HG03060 (cell line): ENCODE data around the gene NOXO1.

Experiments
- ATAC-seq: cut with Tn5 transposase; IDR thresholded peaks from one replicate; pipeline ENCODE4 v1.9.1; 2021; ENCODE audit warnings: low read depth, moderate number of reproducible peaks; ENCODE audit not compliant: unreplicated experiment

NOXO1 gene, protein sequence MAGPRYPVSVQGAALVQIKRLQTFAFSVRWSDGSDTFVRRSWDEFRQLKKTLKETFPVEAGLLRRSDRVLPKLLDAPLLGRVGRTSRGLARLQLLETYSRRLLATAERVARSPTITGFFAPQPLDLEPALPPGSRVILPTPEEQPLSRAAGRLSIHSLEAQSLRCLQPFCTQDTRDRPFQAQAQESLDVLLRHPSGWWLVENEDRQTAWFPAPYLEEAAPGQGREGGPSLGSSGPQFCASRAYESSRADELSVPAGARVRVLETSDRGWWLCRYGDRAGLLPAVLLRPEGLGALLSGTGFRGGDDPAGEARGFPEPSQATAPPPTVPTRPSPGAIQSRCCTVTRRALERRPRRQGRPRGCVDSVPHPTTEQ

DNA sequence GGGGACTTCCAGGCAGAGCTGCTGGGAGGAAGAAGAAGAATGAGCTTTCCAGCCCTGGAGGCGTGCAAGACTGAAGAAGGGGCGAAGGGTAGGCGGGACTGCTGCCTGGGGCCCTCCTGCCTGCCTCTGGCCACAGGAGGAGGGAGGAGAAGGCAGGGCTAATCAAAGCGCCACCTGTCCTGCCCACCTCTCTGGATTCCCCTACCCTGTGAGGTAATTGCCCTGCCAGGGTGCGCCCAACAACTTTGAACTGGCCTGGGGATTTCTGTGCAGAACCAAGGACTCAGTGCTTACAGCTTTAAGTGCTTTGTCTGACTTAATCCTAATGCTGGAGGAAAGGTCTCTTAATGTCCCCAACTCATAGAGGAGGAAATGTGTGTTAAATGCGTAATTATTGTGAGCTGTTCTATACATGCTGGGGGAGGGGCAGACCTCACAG, at the start of gene NOXO1:
Gene NOXO1, minus strand, starts transcription at position 72 of the 439 bp plus-strand sequence. CDS start 290 bp downstream, outside the sequence.
- ATAC-seq, result no peak

DNA sequence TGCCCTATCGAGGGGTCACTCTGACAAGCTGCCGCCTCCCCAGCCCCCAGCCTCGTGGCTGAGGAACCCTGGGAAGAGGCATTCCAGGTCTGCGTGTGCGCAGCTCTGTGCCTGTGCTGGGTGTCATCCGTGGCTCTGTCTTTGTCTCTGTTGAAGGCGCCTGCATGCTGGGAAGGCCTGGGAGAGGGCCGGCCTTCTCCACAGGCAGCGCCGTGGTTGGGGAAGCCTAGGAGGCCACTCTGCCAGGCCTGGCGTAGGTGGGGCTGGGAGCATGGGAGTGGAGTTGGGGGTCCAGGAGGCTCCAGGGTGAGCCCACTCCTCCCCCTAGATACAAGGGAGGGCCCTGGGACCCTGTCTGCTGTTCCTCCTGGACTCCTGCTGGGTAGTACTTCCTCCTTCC, 48.8 kb upstream of the NOXO1 start:
- ATAC-seq, result no peak

DNA sequence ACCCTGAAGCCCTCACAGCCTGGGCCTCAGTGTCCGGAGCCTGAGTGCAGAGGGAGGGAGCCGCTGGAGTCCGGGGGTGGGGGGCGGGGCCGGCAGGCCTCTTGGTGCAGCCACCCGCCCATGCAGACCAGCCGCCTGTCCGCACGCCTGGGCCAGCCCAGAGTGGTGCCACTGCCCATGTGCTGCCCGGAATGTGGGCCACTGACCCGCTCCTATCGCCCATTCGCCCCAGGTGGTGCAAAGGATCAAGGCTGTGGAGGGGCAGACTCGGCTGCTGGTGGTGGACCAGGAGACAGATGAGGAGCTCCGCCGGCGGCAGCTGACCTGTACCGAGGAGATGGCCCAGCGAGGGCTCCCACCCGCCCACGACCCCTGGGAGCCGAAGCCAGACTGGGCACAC, 48.1 kb upstream of the NOXO1 start:
- no peak for ATAC-seq

DNA sequence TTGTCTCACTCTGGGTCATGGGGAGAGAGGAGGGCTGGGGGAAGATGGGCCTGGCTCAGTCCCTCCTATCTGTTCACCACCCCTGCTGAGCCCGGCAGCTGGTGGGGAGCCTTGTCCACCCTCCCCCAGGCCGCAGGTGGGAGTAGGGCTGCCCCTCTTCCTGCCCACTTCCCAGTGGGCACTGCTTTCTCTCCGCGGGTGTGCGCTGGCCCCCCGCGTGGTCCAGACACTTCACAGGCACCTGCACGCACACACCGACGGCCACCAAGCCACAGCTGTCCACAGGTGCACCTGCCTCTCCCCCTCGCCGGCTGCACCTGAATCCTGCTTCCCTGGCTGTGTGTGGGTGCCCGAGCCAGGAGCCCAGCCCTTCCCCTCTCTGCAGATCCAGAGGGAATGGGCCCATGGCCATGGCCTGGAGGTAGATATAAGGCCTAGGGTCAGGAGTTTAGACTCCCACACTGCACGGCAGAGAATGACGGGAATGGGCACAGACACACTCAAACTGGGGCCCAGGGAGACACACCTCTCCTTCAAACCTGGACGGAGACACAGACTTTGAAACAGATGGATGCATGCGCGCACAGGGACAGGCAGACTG, 47.5 kb upstream of the NOXO1 start:
- ATAC-seq, result no peak

DNA sequence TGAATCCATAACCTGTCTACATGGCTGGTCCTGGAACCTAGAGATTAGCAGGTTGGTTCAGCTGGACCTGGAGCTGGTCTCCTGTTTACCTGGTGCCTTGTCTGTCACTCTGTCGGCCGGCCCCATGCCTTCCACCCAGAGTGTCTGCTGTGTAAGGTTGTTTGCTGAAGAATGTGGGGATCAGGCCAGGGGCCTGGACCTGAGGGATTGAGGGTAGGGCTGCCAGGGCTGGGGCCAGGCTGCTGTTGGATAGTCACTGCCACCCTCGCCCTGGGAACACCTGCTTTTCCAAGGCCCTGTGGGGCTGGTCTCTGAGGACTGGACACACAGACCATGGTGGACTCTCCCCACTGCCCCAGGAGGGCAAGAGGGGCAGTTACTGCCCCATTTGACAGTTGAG, 46.9 kb upstream of the NOXO1 start:
- ATAC-seq, result no peak

DNA sequence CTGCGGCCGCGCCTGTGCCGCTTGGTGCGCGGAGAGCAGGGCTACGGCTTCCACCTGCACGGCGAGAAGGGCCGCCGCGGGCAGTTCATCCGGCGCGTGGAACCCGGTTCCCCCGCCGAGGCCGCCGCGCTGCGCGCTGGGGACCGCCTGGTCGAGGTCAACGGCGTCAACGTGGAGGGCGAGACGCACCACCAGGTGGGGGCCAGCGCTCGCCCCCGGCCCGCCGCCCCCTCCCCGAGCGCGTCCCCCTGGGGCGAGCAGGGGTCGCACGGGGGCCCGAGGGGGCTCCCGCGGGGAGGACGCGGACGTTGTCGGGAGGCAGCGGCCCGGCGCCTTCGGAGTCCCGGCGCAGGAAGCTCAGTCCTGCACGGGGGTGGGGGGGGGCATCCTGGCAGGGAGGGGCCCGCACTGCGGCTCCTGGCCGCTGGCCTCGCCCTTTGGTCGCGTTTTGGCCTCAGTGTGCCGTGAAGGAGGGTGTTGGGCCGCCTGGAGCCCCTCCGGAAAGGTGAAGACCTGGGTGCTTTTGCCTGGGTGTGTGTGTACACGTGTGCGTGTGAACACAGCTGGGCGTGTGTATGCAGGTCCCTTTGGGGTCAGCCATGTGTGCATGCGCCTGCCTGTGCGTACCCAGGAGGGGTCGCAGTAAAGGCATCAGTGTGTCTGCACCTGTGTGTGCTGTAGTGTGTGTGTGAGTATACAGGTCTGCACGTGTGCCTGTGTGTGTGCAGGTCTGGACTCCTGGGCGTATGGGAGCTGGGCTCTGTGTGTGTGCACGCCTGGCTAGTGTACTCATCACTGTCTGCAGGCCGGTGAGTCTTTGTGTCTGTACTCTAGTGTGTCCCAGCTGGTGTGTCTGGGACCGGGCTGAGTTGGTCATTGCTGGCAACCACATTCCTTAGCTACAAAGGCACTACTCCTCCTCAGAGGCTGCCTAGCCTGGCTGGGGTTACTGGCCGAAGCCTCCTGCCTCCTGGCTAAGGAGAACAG, 46.0 kb upstream of the NOXO1 start:
- ATAC-seq, result no peak

DNA sequence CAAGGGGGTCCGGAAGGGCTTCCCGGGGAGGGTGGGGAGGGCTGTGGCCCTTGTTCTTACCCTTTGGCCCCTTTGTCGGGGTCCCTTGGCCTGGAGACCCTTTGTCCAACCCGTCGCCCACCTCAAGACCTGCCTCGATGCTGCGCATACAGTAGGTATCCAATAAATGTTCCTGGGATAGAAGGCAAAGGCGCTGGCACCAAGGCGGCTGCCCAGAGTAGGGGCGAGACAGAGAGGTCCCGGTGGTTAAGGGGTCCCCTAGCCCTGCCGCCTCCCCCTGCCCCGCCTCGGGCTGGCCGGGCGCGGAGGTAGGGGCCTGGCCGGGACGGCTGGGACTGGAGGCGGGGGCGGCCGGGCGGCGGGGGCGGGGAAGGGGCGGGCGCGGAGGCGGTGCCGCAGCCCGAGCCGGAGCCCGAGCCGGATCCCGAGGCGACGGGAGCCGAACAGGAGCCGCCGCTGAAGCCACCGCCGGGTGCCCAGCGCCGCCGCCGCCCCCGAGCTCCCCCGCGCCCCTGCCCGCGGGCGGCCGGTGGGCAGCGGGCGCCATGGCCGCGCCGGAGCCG, 45.3 kb upstream of the NOXO1 start, which contains the start of gene NHERF2:
Gene NHERF2, plus strand, starts transcription at position 442 of the 563 bp plus-strand sequence. Its CDS starts 104 bp downstream, at position 546.
- no peak for ATAC-seq

DNA sequence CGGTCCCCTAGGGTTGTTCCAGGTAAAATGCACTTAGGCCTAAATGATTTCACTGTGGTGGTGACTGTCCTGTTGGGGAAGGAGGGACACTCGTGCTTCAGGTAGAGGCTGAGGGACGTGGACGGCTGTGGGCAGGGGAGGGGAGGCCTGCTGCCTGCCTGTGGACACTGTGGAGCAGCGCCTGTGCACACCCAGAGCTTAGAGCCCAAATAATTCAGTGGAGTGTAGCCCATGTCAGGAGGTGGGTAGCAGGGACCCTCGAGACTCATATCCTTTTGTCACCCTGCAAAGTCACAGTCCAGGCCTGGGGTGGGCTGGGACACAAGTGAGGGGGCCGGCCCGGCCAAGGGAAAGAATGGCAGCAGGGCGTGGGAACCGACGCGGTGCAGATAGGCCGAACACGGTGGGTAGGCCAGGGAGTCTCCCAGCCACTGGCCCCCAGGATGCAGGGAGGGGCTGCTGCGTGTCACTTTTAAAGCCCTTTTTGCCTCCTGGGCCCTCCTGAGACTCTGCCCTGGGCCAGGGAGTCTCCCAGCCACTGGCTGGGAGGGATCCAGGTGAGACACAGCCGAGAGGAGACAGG, 44.7 kb upstream of the NOXO1 start:
- ATAC-seq, result no peak

DNA sequence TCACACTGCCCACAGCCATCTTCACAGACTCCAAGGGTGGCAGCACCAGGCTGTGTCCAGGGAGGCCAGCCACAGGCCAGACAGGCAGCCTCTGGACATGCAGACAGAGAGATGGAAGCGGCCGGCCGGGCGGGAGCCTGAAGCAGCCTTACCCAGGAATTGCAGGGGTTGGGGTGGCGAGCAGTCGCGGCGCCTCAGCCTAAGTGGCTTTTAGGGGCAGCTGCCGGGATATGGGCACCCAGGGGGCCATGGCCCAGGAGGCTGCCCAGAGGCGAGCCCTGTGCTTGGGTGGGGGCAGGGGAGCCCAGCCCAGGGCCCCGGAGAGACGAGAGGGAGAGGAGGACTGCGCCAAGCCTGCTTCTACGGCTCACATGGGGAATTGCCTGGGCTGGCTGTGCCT, 44.0 kb upstream of the NOXO1 start:
- no peak for ATAC-seq

DNA sequence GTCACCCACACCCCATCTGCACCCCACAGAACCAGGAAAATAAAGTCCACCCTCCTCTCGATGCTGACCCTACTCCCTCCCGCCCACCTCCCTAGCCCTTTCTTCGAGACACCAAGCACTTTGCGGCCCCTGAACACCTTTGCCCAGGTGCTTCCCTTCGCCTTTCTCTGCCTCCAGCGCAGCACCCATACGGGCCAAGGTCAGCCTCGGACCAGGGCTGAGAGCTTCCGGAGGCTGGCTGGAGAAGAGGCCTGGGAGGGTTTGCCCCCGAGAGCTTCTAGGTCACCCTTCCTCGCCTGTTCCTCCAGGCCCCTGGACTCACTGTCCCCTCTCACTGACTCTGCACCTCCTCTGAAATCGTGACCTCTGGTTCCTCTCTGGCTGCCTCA, 42.8 kb upstream of the NOXO1 start:
- ATAC-seq, result no peak

DNA sequence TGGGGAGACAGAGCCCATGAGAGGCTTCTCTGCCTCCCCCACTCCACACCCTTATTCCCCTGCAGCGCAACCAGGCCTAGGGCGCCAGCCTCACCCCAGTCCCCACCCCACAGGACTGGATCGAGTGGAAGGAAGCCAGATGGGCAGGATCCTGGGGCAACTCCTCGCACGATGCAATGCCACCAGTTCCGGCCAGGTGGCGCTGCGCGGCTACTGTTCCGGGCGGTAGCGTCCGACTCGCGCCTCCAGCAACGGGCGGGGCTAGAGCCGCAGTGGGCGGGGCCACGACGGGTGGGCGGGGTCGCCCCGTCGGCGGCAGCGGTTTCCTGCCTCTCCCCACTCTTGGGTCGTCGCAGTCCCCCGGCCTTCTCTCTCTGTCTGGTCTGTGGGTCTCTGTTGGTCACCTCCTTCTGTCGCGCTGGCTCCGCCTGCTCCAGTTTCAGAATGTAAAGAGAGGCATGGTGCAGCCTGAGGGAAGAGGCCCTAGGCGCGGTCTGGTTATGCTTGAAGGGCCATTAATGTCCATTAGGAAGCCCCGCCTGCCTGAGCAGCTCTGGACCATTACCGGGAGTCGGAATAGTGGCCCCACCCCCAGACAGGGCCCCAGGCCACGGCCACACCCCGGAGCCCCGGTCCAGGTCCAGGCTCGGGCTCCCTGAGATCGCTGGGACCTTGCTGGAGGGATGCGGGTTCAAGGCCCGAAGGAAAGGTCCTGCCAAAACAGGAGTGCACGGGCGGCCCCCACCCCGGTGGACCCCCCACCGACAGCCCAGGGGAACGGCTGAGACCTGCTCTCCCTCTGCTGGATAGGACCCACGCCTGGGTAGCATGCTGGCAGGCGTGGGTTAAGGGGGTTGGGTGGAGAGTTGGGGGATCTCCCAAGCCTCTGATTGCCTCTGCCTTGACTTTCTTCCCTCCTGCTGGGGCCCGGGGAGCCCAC, 42.1 kb upstream of the NOXO1 start:
- peak; percentile 64 for ATAC-seq

DNA sequence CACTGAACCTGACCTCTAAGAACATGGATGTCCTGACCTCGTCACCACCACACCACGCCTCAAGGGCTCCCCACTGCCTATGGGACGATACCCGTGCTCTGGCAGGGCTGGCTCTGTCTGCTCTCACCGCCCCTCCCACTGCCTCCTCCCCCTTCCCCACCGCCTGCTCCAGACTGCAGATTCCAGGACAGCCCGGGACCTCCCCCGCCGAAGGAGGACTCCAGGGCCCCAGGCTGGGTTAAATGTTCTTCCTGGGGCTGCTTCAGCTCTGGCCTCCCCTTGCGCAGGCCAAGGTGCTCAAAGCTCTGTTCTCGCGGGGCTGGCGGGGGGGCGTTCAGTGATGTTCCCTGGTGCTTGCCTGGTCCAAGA, 41.4 kb upstream of the NOXO1 start:
- ATAC-seq, result no peak

DNA sequence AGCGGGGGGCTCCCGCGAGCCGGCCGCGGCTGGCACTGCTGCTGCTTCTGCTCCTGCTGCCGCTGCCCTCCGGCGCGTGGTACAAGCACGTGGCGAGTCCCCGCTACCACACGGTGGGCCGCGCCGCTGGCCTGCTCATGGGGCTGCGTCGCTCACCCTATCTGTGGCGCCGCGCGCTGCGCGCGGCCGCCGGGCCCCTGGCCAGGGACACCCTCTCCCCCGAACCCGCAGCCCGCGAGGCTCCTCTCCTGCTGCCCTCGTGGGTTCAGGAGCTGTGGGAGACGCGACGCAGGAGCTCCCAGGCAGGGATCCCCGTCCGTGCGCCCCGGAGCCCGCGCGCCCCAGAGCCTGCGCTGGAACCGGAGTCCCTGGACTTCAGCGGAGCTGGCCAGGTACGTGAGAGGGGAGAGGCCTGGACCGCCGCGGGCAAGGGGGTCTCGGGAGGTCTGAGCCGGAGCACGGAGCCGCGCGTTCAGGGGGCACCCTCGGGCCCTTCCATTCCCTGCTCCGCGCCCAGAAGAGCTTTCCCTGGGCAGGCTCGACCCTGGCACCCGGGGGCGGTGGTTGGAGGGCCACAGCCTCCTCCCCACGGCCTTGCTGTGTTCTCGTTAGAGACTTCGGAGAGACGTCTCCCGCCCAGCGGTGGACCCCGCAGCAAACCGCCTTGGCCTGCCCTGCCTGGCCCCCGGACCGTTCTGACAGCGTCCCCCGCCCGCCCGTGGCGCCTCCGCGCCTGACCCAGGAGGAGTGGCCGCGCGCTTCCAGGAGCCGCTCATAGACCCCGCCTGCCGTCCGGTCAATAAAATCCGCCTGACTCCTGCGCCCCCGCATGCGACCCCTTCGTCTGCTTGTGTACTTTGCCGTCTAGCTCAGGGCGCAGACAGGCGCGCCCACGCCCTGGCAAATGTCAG, 38.9 kb upstream of the NOXO1 start:
- no peak for ATAC-seq

DNA sequence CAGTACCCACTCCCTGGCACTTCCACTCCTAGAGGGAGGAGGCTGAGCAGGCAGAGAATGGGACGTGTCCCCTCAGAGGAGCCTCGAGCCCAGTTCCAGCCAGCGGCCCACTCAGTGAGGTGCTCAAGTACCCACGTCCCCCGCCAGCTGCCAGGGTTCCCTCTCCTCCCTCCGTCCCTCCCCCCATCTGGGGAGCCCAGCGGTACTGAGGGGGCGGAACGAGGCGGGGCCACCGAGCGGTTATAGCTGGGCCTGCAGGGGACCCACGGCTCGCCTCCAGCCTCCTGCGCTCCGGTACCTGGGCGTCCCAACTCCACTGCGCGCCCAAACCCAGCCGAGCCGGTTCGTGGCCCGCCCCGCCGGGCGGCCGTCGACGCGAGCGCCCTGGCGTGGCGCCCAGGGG, 38.2 kb upstream of the NOXO1 start, which contains the start of gene NPW:
Gene NPW, plus strand, starts transcription at position 268 of the 403 bp plus-strand sequence.
- no peak for ATAC-seq

DNA sequence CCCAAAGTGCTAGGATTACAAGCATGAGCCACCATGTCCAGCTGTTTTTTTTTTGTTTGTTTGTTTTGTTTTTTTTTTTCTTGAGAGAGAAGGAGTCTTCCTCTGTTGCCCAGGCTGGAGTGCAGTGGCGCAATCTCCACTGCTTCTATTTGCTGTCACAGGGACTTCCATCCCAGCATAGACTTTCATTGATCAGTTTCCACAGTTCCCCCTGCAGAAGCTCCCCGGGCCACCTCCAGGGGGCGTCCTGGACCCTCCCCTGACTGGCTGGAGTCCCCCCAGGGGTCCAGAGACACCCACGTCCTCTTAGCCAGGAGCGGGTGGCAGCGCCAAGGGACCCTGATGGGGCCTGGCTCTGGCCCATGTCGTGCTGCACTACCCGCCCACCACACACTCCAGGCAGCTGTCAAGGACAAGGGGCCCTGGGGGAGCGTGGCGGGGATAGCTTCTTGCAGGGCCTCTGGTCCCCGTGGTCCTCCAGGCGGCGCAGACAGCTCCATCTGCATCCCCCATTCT, 35.2 kb upstream of the NOXO1 start:
- ATAC-seq, result no peak

DNA sequence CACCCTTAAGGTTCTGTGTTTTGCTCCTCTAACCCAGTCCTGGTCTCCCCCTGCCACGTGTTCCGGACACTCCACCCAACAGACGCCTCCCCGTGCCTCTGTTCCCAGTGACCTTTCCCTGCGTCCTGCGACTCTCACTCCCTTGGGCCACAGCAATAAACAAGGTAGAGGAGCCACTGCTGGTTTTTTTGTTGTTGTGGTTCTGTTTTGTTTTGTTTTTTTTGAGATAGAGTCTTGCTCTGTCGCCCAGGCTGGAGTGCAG, 34.6 kb upstream of the NOXO1 start:
- ATAC-seq, result no peak

DNA sequence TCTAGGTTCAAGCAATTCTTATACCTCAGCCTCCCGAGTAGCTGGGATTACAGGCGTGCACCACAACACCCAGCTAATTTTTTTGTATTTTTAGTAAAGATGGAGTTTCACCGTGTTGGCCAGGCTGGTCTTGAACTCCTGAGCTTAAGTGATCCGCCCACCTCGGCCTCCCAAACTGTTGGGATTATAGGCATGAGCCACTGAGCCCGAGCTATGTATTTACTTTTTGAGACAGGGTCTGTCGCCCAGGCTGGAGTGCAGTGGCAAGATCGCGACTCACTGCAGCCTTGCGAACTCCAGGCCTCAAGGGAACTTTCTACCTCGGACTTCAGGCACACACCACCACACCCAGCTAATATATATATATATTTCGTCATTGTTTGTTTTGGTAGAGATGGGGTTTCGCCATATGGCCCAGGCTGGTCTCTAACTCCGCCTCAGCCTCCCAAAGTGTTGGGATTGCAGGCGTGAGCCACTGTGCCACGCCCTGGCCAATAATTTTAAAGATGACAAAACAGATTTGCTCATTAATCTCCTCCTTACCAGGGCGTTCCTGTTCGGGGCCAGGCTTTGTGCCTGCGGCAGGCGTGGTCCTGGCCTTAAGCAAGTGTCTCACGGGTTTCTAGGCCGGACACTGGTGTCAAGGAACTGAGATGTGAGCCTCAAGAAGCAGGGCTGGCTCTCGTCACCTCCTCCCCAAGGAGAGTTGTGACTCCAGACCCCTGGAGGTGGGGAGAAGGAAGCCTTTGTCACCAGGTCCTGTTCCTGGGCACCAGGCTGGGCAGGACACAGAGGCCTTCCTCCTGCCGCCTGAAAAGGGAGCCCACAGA, 34.1 kb upstream of the NOXO1 start:
- ATAC-seq, result no peak
